GM18505 (cell line): ENCODE results near the gene LOXL1.

Source experiments
- ATAC-seq: cut with Tn5 transposase; IDR thresholded peaks from one replicate; pipeline ENCODE4 v1.9.1; 2021; ENCODE audit not compliant: unreplicated experiment
- POLR2A ChIP-seq: IDR thresholded peaks from 4 replicates; pipeline ENCODE4 v1.6.1; 2011; ENCODE audit warnings: borderline replicate concordance; ENCODE audit not compliant: insufficient read depth, insufficient read length; ENCODE audit errors: extremely low read depth

LOXL1 gene

GRCh38 chr15:73926219-73927002 is at the start of gene LOXL1:
TSS of gene LOXL1 (plus strand) at chr15:73926462. CDS start at chr15:73926784, 322 bp downstream.
- TF ChIP-seq POLR2A, result no peak
- no peak for ATAC-seq

- ATAC-seq, result no peak
- no peak for TF ChIP-seq POLR2A
These were observed 46.8 kb upstream of the LOXL1 start for GRCh38 chr15:73879426-73879825.

GRCh38 chr15:73881579-73882320 is 44.5 kb upstream of the LOXL1 start:
- TF ChIP-seq POLR2A, result no peak
- ATAC-seq, result no peak

- TF ChIP-seq POLR2A, result no peak
- no peak for ATAC-seq
These were observed 43.4 kb upstream of the LOXL1 start for GRCh38 chr15:73882761-73883419.

GRCh38 chr15:73884159-73884558 is 42.1 kb upstream of the LOXL1 start:
- no peak for TF ChIP-seq POLR2A
- ATAC-seq, result no peak

GRCh38 chr15:73885954-73886700 is 40.1 kb upstream of the LOXL1 start:
- no peak for TF ChIP-seq POLR2A
- no peak for ATAC-seq

- no peak for ATAC-seq
These were observed 39.4 kb upstream of the LOXL1 start for GRCh38 chr15:73886717-73887345.

GRCh38 chr15:73887481-73887880 is 38.8 kb upstream of the LOXL1 start:
- no peak for TF ChIP-seq POLR2A
- no peak for ATAC-seq

More at GRCh38 chr15:73886717-73887345, 39.4 kb upstream of the LOXL1 start:
- TF ChIP-seq POLR2A, result no peak

GRCh38 chr15:73888224-73889041 is 37.8 kb upstream of the LOXL1 start:
- ATAC-seq, result no peak

GRCh38 chr15:73889053-73889761 is 37.1 kb upstream of the LOXL1 start:
- no peak for TF ChIP-seq POLR2A
- no peak for ATAC-seq

More at GRCh38 chr15:73888224-73889041, 37.8 kb upstream of the LOXL1 start:
- no peak for TF ChIP-seq POLR2A

GRCh38 chr15:73889762-73890124 is 36.5 kb upstream of the LOXL1 start:
- no peak for TF ChIP-seq POLR2A
- ATAC-seq, result no peak

GRCh38 chr15:73891328-73892315 is 34.6 kb upstream of the LOXL1 start:
- no peak for ATAC-seq
- TF ChIP-seq POLR2A, result no peak
